HG02763 (cell line): Measurements from ENCODE around the gene ZNG1B.
"Not testable (repeated sequence)": the region's sequence is repeated elsewhere in the genome, so short reads cannot be mapped to it uniquely, and the experiment has no call there.

Experiments used
- ATAC-seq: cut with Tn5 transposase; IDR thresholded peaks from one replicate; pipeline ENCODE4 v1.9.1; 2021; ENCODE audit warnings: mild to moderate bottlenecking, moderate library complexity; ENCODE audit not compliant: unreplicated experiment

The ZNG1B gene

GRCh38 chr2:113542529-113542928 lies 105.0 kb downstream of the ZNG1B start:
- ATAC-seq = not testable (repeated sequence)
